ENCODE measurements around the gene TMEM184B. TPM values are rescaled to one million over a fixed set of nuclear protein-coding genes. Genes with fewer than 3 reads are reported as not detected.

TMEM184B gene
- total RNA-seq, 1 donor from 2014 or later, result 26.5 TPM

- peaks cover 100% of the 10 kb centered on the region for H3K79me2 ChIP-seq (ENCODE audit: low read depth)
- H3K9me3 ChIP-seq (ENCODE audit: low read depth), result no peaks in the 10 kb centered on the region
- H2AFZ ChIP-seq (replicated peaks), result no peak overlapping the region
- peak overlapping the region; percentile 36 for H3K9ac ChIP-seq
- H3K27me3 ChIP-seq, result no peaks in the 10 kb centered on the region
- Mint-ChIP-seq H3K4me1 (peaks cover 34% of the 10 kb centered on the region), H3K4me3 (no peak overlapping the region), H3K9me3 (no peaks in the 10 kb centered on the region), H3K27me3 (ENCODE audit: insufficient read depth, low read depth) (peaks cover 6% of the 10 kb centered on the region), H3K36me3 (peaks cover 27% of the 10 kb centered on the region), H3K27ac (no peak overlapping the region)
- H3K4me2 ChIP-seq, result no peak overlapping the region
- no peak overlapping the region for H3K27ac ChIP-seq
- DNase-seq (ENCODE audit: low spot score), result no peak
- peaks cover 6% of the 10 kb centered on the region for H3F3A ChIP-seq (ENCODE audit: low read depth)
- H3K36me3 ChIP-seq, result peaks cover 3% of the 10 kb centered on the region
- H3K4me3 ChIP-seq, result no peak overlapping the region
- TF ChIP-seq CTCF (IDR thresholded peaks at IDR 0.05) (no peak), EZH2phosphoT487 (IDR thresholded peaks at IDR 0.05) (no peak), EZH2 (IDR thresholded peaks at IDR 0.05) (no peak)
- peaks cover 100% of the 10 kb centered on the region for H4K20me1 ChIP-seq (ENCODE audit: low read depth)
- H3K4me1 ChIP-seq, result peaks cover 30% of the 10 kb centered on the region
Observed at GRCh38 chr22:38310518-38311322, 37.9 kb upstream of the TMEM184B start.

GRCh38 chr22:38309614-38310517, 37.1 kb upstream of the TMEM184B start:
- Histone ChIP-seq H3K4me3 (no peak overlapping the region), H3K36me3 (peaks cover 3% of the 10 kb centered on the region), H3K27me3 (no peaks in the 10 kb centered on the region), H2AFZ (replicated peaks) (no peak overlapping the region), H3K9ac (peak overlapping the region; percentile 36), H3K4me2 (no peak overlapping the region), H3K79me2 (ENCODE audit: low read depth) (peaks cover 100% of the 10 kb centered on the region), H3K9me3 (ENCODE audit: low read depth) (no peaks in the 10 kb centered on the region), H3K4me1 (peaks cover 26% of the 10 kb centered on the region), H3K27ac (no peak overlapping the region), H4K20me1 (ENCODE audit: low read depth) (peaks cover 100% of the 10 kb centered on the region), H3F3A (ENCODE audit: low read depth) (peaks cover 4% of the 10 kb centered on the region)
- no peaks in the 10 kb centered on the region for H3K9me3 Mint-ChIP-seq
- no peak overlapping the region for H3K4me3 Mint-ChIP-seq
- H3K27ac Mint-ChIP-seq, result no peak overlapping the region
- peaks cover 27% of the 10 kb centered on the region for H3K4me1 Mint-ChIP-seq
- no peak for DNase-seq (ENCODE audit: low spot score)
- H3K27me3 Mint-ChIP-seq (ENCODE audit: insufficient read depth, low read depth), result peaks cover 4% of the 10 kb centered on the region
- peaks cover 29% of the 10 kb centered on the region for H3K36me3 Mint-ChIP-seq
- TF ChIP-seq EZH2phosphoT487 (IDR thresholded peaks at IDR 0.05), result no peak
- TF ChIP-seq EZH2 (IDR thresholded peaks at IDR 0.05), result no peak
- no peak for TF ChIP-seq CTCF (IDR thresholded peaks at IDR 0.05)

GRCh38 chr22:38308791-38309498, 36.1 kb upstream of the TMEM184B start:
- Mint-ChIP-seq H3K4me1 (peaks cover 23% of the 10 kb centered on the region), H3K36me3 (peaks cover 35% of the 10 kb centered on the region), H3K27me3 (ENCODE audit: insufficient read depth, low read depth) (peaks cover 4% of the 10 kb centered on the region), H3K9me3 (no peaks in the 10 kb centered on the region), H3K27ac (no peak overlapping the region), H3K4me3 (no peak overlapping the region)
- H3K79me2 ChIP-seq (ENCODE audit: low read depth), result peaks cover 100% of the 10 kb centered on the region
- TF ChIP-seq EZH2phosphoT487 (IDR thresholded peaks at IDR 0.05), result no peak
- no peak for TF ChIP-seq EZH2 (IDR thresholded peaks at IDR 0.05)
- TF ChIP-seq CTCF (IDR thresholded peaks at IDR 0.05), result no peak
- no peaks in the 10 kb centered on the region for H3K27me3 ChIP-seq
- H2AFZ ChIP-seq (replicated peaks), result no peak overlapping the region
- peaks cover 3% of the 10 kb centered on the region for H3K36me3 ChIP-seq
- H3K4me1 ChIP-seq, result peaks cover 17% of the 10 kb centered on the region
- peaks cover 4% of the 10 kb centered on the region for H3F3A ChIP-seq (ENCODE audit: low read depth)
- no peak for DNase-seq (ENCODE audit: low spot score)
- no peak overlapping the region for H3K9ac ChIP-seq
- no peak overlapping the region for H3K4me3 ChIP-seq
- no peak overlapping the region for H3K4me2 ChIP-seq
- H3K9me3 ChIP-seq (ENCODE audit: low read depth), result no peaks in the 10 kb centered on the region
- H4K20me1 ChIP-seq (ENCODE audit: low read depth), result peaks cover 100% of the 10 kb centered on the region
- no peak overlapping the region for H3K27ac ChIP-seq
